Ishikawa (cell line): Measurements from ENCODE around the gene GPS2.

ENCODE experiments used
- CEBPB ChIP-seq: IDR thresholded peaks from 2 replicates; pipeline ENCODE4 v1.6.1; 2012
- CREB1 ChIP-seq: IDR thresholded peaks from 2 replicates; pipeline ENCODE4 v1.6.1; 2012; ENCODE audit warnings: low read depth
- EGR1 ChIP-seq: IDR thresholded peaks from 2 replicates; pipeline ENCODE4 v1.6.1; 2012
- EP300 ChIP-seq: IDR thresholded peaks from 2 replicates; pipeline ENCODE4 v1.6.1; 2012; ENCODE audit warnings: borderline replicate concordance
- FOXM1 ChIP-seq: IDR thresholded peaks from 2 replicates; pipeline ENCODE4 v1.6.1; 2012; ENCODE audit warnings: low read depth, borderline replicate concordance
- MAX ChIP-seq: IDR thresholded peaks from 2 replicates; pipeline ENCODE4 v1.6.1; 2012
- NFIC ChIP-seq: IDR thresholded peaks from 2 replicates; pipeline ENCODE4 v1.6.1; 2012
- RAD21 ChIP-seq: IDR thresholded peaks from 2 replicates; pipeline ENCODE4 v1.6.1; 2012; ENCODE audit warnings: low read depth
- TAF1 ChIP-seq: IDR thresholded peaks from 2 replicates; pipeline ENCODE4 v1.6.1; 2012; ENCODE audit warnings: low read depth, mild to moderate bottlenecking
- TCF12 ChIP-seq: IDR thresholded peaks from 2 replicates; pipeline ENCODE4 v1.6.1; 2012; ENCODE audit warnings: low read depth
- TEAD4 ChIP-seq: IDR thresholded peaks from 2 replicates; pipeline ENCODE4 v1.6.1; 2012
- USF1 ChIP-seq: IDR thresholded peaks from 2 replicates; pipeline ENCODE4 v1.6.1; 2012
- YY1 ChIP-seq: IDR thresholded peaks from 2 replicates; pipeline ENCODE4 v1.6.1; 2012; ENCODE audit warnings: low read depth
- ZBTB7A ChIP-seq: IDR thresholded peaks from 2 replicates; pipeline ENCODE4 v1.6.1; 2012; ENCODE audit warnings: low read depth
- TF ChIP-seq, protein P1 (sequence below): IDR thresholded peaks from 2 replicates; pipeline ENCODE4 v1.6.1; 2012; ENCODE audit warnings: low read depth, mild to moderate bottlenecking

Gene GPS2

GRCh38 chr17:7321466-7321865 lies 6.3 kb upstream of the GPS2 start:
- TF ChIP-seq RAD21 = no peak

DNA sequence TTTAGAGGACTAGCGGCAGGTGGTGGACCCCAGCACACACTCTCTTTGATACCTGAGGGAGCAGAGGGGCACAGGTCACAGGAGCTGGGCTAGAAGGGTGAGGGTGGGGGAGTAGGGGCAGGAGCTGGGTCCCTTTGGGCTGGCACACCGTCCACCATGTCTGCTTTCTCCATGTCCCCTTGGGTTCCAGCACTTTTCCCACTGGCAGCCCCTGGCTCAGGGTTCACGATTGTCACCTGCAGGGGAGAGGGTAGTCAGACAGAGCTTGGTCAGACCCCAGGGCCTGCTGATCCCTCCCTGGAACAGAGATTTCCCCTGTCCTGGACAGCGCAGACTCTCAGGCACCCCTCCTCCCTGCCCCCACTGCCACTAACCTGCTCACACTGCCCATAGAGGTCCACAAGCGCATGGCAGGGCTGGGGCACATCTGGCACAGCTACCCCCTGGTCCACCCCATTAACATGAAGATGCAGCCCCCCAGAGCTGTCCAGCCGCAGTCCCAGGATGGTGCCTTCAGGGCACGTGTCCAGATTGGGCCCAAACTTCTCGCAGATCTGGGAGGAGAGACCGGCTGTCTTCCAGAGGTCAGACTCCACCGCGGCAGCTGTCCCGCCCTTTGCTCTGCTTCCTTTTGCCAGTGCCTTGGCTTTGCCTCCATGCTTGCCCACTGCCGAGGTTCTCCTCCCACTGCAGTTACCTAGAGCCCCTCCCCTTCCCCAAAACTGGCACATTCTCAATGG lies 3.1 kb upstream of the GPS2 start:
- TF ChIP-seq USF1 (no peak), TEAD4 (no peak), FOXM1 (no peak), TAF1 (no peak), CREB1 (no peak), ZBTB7A (no peak), MAX (no peak), EGR1 (no peak), RAD21 (no peak), EP300 (no peak), YY1 (no peak), CEBPB (no peak), TCF12 (no peak), NFIC (no peak)
- TF ChIP-seq, protein P1, sequence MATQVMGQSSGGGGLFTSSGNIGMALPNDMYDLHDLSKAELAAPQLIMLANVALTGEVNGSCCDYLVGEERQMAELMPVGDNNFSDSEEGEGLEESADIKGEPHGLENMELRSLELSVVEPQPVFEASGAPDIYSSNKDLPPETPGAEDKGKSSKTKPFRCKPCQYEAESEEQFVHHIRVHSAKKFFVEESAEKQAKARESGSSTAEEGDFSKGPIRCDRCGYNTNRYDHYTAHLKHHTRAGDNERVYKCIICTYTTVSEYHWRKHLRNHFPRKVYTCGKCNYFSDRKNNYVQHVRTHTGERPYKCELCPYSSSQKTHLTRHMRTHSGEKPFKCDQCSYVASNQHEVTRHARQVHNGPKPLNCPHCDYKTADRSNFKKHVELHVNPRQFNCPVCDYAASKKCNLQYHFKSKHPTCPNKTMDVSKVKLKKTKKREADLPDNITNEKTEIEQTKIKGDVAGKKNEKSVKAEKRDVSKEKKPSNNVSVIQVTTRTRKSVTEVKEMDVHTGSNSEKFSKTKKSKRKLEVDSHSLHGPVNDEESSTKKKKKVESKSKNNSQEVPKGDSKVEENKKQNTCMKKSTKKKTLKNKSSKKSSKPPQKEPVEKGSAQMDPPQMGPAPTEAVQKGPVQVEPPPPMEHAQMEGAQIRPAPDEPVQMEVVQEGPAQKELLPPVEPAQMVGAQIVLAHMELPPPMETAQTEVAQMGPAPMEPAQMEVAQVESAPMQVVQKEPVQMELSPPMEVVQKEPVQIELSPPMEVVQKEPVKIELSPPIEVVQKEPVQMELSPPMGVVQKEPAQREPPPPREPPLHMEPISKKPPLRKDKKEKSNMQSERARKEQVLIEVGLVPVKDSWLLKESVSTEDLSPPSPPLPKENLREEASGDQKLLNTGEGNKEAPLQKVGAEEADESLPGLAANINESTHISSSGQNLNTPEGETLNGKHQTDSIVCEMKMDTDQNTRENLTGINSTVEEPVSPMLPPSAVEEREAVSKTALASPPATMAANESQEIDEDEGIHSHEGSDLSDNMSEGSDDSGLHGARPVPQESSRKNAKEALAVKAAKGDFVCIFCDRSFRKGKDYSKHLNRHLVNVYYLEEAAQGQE = no peak

- TF ChIP-seq TEAD4 = no peak
- no peak for TF ChIP-seq CEBPB
- TF ChIP-seq, protein P1 = no peak
- TF ChIP-seq TCF12 = no peak
- TF ChIP-seq CREB1 = no peak
- TF ChIP-seq NFIC = no peak
- TF ChIP-seq USF1 = no peak
- no peak for TF ChIP-seq MAX
- no peak for TF ChIP-seq TAF1
Observed at GRCh38 chr17:7317161-7317803, 2.1 kb upstream of the GPS2 start.

- TF ChIP-seq CREB1 = no peak
- no peak for TF ChIP-seq RAD21
- no peak for TF ChIP-seq YY1
- no peak for TF ChIP-seq CEBPB
- 0 out of 2 replicates have a peak, but pooled peaks have one; percentile 5 for TF ChIP-seq EP300
- no peak for TF ChIP-seq TCF12
Observed at GRCh38 chr17:7315570-7316235, 543 bp upstream of the GPS2 start.

DNA sequence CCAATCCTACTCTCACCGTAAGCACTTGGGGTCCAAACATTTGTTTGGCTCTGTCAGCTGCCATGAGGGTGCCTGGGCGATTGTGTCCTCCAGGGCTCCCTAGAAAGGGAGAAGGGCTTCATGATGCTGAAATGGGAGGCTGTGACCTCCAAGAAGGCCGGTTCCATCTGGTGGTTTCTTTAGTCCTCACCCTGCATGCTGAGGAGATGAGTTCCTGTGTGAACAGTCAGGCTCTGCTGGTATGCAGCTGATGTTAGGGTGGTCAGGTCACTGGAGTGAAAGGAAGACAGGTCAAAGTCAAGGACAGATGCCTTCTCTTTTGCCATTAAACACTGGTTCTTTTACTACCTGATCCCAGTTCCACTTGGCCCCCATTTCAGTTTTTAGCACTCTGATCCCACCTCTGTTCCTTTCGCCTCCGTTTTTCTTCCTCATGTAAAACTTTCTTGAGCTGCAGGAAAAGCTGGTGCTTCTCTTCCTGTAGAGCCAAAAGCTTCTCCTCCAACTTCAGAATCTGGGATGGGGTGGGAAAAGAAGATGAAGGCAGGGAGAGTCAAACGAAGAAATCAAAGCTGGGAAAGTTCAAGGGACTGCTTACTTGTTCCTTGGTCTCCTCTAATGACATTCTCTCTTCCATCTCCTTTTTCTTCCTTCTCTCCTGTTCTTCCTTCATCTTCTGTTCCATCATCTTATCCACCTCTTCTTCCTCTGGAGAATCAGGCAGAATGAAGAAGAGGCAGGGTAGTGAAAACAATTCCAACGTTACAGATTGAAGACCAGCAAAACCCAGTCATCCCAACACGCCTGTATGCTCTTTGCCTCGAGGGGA lies 1.1 kb downstream of the GPS2 start:
- TF ChIP-seq, protein P1 = no peak
- no peak for TF ChIP-seq USF1
- TF ChIP-seq RAD21 = no peak
- TF ChIP-seq CEBPB = no peak
- TF ChIP-seq MAX = no peak
- no peak for TF ChIP-seq TEAD4
